H1 (cell line): ENCODE data around the gene TMEM25. TPM values are rescaled to one million over a fixed set of nuclear protein-coding genes. Genes with fewer than 3 reads are reported as not detected.

Experiments
- KDM5A ChIP-seq: fragments of 200-600 bp; IDR thresholded peaks from 2 replicates; pipeline ENCODE4 v1.7.1; 2012; ENCODE audit warnings: mild to moderate bottlenecking, low read length, inconsistent platforms, mixed read lengths
- polyA plus RNA-seq, 7 experiments: library from polyadenylated mRNA; depleted of rRNA in 3 of 7; stranded (reverse) in 5 of 7; unstranded in 2 of 7; fragments of >200 nt in 5 of 7; fragments of 200-250 nt in 2 of 7; gene quantifications; 1 replicate in 5 of 7; 2 replicates in 1 of 7; 4 replicates in 1 of 7; pipeline versions ENCODE4 v1.2.1 to v1.2.3, GENCODE V29; 2011 to 2013; ENCODE audit warnings: missing spikeins in 2 of 7, mixed read lengths in 2 of 7
- total RNA-seq: library from RNA; stranded (reverse); fragmentation: NEBNext Ultra II Directional; extraction: Animal tissue kit (Norgen Biotek cat#: 25700); gene quantifications from 2 replicates; pipeline ENCODE4 v1.2.1, GENCODE V29; 2021

Gene TMEM25
- total and polyA plus RNA-seq, 2 of the 8 experiments (the other 6 are each of a cell fraction or from before 2014, with no cell fraction given): 18.3 to 26.8 TPM

GRCh38 chr11:118537409-118537980 is 6.5 kb downstream of the TMEM25 start (continued):
- TF ChIP-seq KDM5A: no peak
